ENCODE results near the gene TBC1D19. TPM values are rescaled to one million over a fixed set of nuclear protein-coding genes. Genes with fewer than 3 reads are reported as not detected.

TBC1D19 gene
- total and polyA plus RNA-seq, 2 of the 4 experiments (the other 2 are of a cell fraction) = 9.9 to 17.6 TPM

- Histone ChIP-seq H2AFZ (replicated peaks; ENCODE audit: low read length, poor library complexity) (no peak overlapping the region), H3K4ac (ENCODE audit: low read depth, low read length) (no peak overlapping the region), H3K9me1 (ENCODE audit: insufficient read depth, low read length) (no peaks in the 10 kb centered on the region), H3K27ac (ENCODE audit: insufficient read depth, low read length) (no peak overlapping the region), H4K8ac (ENCODE audit: low read depth in 2 of 2, low read length in 2 of 2) (no peak overlapping the region), H2AK9ac (replicated peaks; ENCODE audit: low read depth, low read length, poor library complexity) (no peak overlapping the region), H3K36me3 (ENCODE audit: control insufficient read depth, insufficient read depth, low read length) (no peaks in the 10 kb centered on the region), H2BK120ac (ENCODE audit: low read depth, low read length) (no peak overlapping the region), H2BK15ac (ENCODE audit: low read depth, low read length) (no peak overlapping the region), H3K4me3 (ENCODE audit: insufficient read depth, low read depth, low read length) (no peak overlapping the region), H3K14ac (replicated peaks; ENCODE audit: low read depth, low read length) (no peak overlapping the region), H2BK5ac (ENCODE audit: low read depth, low read length, poor library complexity, severe bottlenecking) (no peak overlapping the region), H2BK20ac (ENCODE audit: low read depth, low read length) (no peak overlapping the region), H3K23ac (ENCODE audit: low read depth, low read length) (no peak overlapping the region), H4K5ac (ENCODE audit: low read depth, low read length) (no peak overlapping the region), H3K27me3 (ENCODE audit: control insufficient read depth, insufficient read depth, low read length) (no peaks in the 10 kb centered on the region), H3K4me1 (ENCODE audit: control insufficient read depth, insufficient read depth, low read length) (no peaks in the 10 kb centered on the region), H4K20me1 (ENCODE audit: insufficient read depth, low read length) (no peaks in the 10 kb centered on the region), H3K18ac (ENCODE audit: low read depth, low read length) (no peak overlapping the region), H4K91ac (ENCODE audit: insufficient read depth, low read depth, low read length) (no peak overlapping the region), H2AK5ac (ENCODE audit: low read depth, low read length) (no peak overlapping the region), H3K9me3 (ENCODE audit: control insufficient read depth, insufficient read depth, low read length) (no peaks in the 10 kb centered on the region), H3K4me2 (ENCODE audit: low read depth, low read length) (no peak overlapping the region), H3K9ac (ENCODE audit: low read depth, low read length) (no peak overlapping the region), H3K56ac (ENCODE audit: extremely low read depth, insufficient read depth, low read length) (no peak overlapping the region), H3K79me1 (ENCODE audit: low read depth in 1 of 2, low read length in 2 of 2) (no peaks in the 10 kb centered on the region)
- no TSS peak for BruUV-seq (replicated peaks)
- dilution Hi-C loops (cut with HindIII; ENCODE audit: low sequenced_read_pairs, unreplicated experiment) (no loop called here), intact Hi-C loops (cut with micrococcal nuclease) (no loop called here), in situ Hi-C loops (cut with MboI; ENCODE audit: low sequenced_read_pairs) (no loop called here)
- ChIA-PET CTCF (no interaction called here), POLR2A (ENCODE audit: unreplicated experiment) (no interaction called here)
- whole genome bisulfite sequencing, 2 experiments (ENCODE audit: extremely low coverage in 2 of 2, insufficient read length in 1 of 2) = no CpG with 5 or more reads among the region's 2 CpGs
- TF ChIP-seq ELK1 (IDR thresholded peaks at IDR 0.05; ENCODE audit: borderline replicate concordance, low read depth, low read length) (no peak), RAD21 (IDR thresholded peaks at IDR 0.05; ENCODE audit: low read length) (no peak), SMC3 (IDR thresholded peaks at IDR 0.05; ENCODE audit: low read depth, low read length) (no peak)
- ATAC-seq (ENCODE audit: low read depth) = no peak
- peak; percentile 54 for DNase-seq
These were observed 178.8 kb downstream of the TBC1D19 start for GRCh38 chr4:26762650-26763049.

Measured in IMR-90 (cell line).